Progenitor cell of endocrine pancreas (in vitro differentiated cells): ENCODE measurements around the gene PNPLA2. TPM values are rescaled to one million over a fixed set of nuclear protein-coding genes. Genes with fewer than 3 reads are reported as not detected.

Source experiments
- DNase-seq: peaks from one replicate; pipeline ENCODE4 v3.0.0; 2021; ENCODE audit warnings: low spot score; ENCODE audit not compliant: unreplicated experiment
- H3K27ac Mint-ChIP-seq: 2 replicates; pipeline ENCODE4 v1.8.0; 2021; ENCODE audit warnings: mild to moderate bottlenecking, moderate library complexity, mixed read lengths
- H3K27me3 Mint-ChIP-seq: 2 replicates; pipeline ENCODE4 v1.8.0; 2021; ENCODE audit warnings: mixed read lengths
- H3K36me3 Mint-ChIP-seq: 2 replicates; pipeline ENCODE4 v1.8.0; 2022; ENCODE audit warnings: mixed read lengths; ENCODE audit not compliant: insufficient read depth
- H3K4me1 Mint-ChIP-seq: 2 replicates; pipeline ENCODE4 v1.8.0; 2021; ENCODE audit warnings: low read depth, mixed read lengths
- H3K4me3 Mint-ChIP-seq: 2 replicates; pipeline ENCODE4 v1.8.0; 2021; ENCODE audit warnings: low read depth, mild to moderate bottlenecking, moderate library complexity, mixed read lengths
- H3K9me3 Mint-ChIP-seq: 2 replicates; pipeline ENCODE4 v1.8.0; 2021; ENCODE audit warnings: low read depth, mixed read lengths
- CTCF ChIP-seq: fragments of 200-600 bp; sonication (generic); IDR thresholded peaks from one replicate; pipeline ENCODE4 v1.5.0; 2021; ENCODE audit warnings: antibody characterized with exemption, mild to moderate bottlenecking; ENCODE audit not compliant: unreplicated experiment
- total RNA-seq: library from RNA; stranded (reverse); gene quantifications from 2 replicates; pipeline ENCODE4 v1.2.1, GENCODE V29; 2021

PNPLA2 gene
- total RNA-seq, 1 donor from 2014 or later: 51.1 TPM

- H3K4me3 Mint-ChIP-seq: no peak overlapping the region
- DNase-seq: no peak
- no peaks in the 10 kb centered on the region for H3K27me3 Mint-ChIP-seq
- TF ChIP-seq CTCF: no peak
- no peaks in the 10 kb centered on the region for H3K9me3 Mint-ChIP-seq
- H3K36me3 Mint-ChIP-seq: no peaks in the 10 kb centered on the region
- peaks cover 7% of the 10 kb centered on the region for H3K4me1 Mint-ChIP-seq
- no peak overlapping the region for H3K27ac Mint-ChIP-seq
Measured at GRCh38 chr11:792535-792821, 26.2 kb upstream of the PNPLA2 start.

- no peaks in the 10 kb centered on the region for H3K9me3 Mint-ChIP-seq
- DNase-seq: no peak
- no peaks in the 10 kb centered on the region for H3K27me3 Mint-ChIP-seq
- no peak for TF ChIP-seq CTCF
- H3K36me3 Mint-ChIP-seq: no peaks in the 10 kb centered on the region
- H3K27ac Mint-ChIP-seq: no peak overlapping the region
- no peak overlapping the region for H3K4me3 Mint-ChIP-seq
- peaks cover 7% of the 10 kb centered on the region for H3K4me1 Mint-ChIP-seq
Measured at GRCh38 chr11:792873-793272, 25.8 kb upstream of the PNPLA2 start.

- Mint-ChIP-seq H3K4me3 (no peak overlapping the region), H3K4me1 (peaks cover 7% of the 10 kb centered on the region)
Measured at GRCh38 chr11:793556-793955, 25.2 kb upstream of the PNPLA2 start.

GRCh38 chr11:794013-794765 is 24.5 kb upstream of the PNPLA2 start:
- no peak for TF ChIP-seq CTCF
- no peak for DNase-seq
- no peak overlapping the region for H3K4me3 Mint-ChIP-seq
- H3K27ac Mint-ChIP-seq: no peak overlapping the region
- no peaks in the 10 kb centered on the region for H3K9me3 Mint-ChIP-seq
- no peaks in the 10 kb centered on the region for H3K36me3 Mint-ChIP-seq
- peaks cover 7% of the 10 kb centered on the region for H3K4me1 Mint-ChIP-seq
- H3K27me3 Mint-ChIP-seq: no peaks in the 10 kb centered on the region

More at GRCh38 chr11:793556-793955, 25.2 kb upstream of the PNPLA2 start:
- Mint-ChIP-seq H3K27me3 (no peaks in the 10 kb centered on the region), H3K9me3 (no peaks in the 10 kb centered on the region), H3K36me3 (no peaks in the 10 kb centered on the region), H3K27ac (no peak overlapping the region)
- DNase-seq: no peak
- no peak for TF ChIP-seq CTCF

- Mint-ChIP-seq H3K9me3 (no peaks in the 10 kb centered on the region), H3K4me1 (peaks cover 7% of the 10 kb centered on the region), H3K36me3 (no peaks in the 10 kb centered on the region), H3K27ac (no peak overlapping the region), H3K27me3 (no peaks in the 10 kb centered on the region), H3K4me3 (no peak overlapping the region)
- DNase-seq: no peak
- no peak for TF ChIP-seq CTCF
Measured at GRCh38 chr11:794766-795633, 23.7 kb upstream of the PNPLA2 start.
